K562 (cell line): ENCODE measurements around the gene B3GALT6. TPM values are rescaled to one million over a fixed set of nuclear protein-coding genes. Genes with fewer than 3 reads are reported as not detected.

Experiments used
- ARHGAP35 ChIP-seq: fragments of 450-650 bp; IDR thresholded peaks from 2 replicates; pipeline ENCODE4 v1.6.1; 2018; ENCODE audit not compliant: partially characterized antibody
- FIP1L1 ChIP-seq: fragments of 200-400 bp; formaldehyde crosslinking; IDR thresholded peaks from 2 replicates; pipeline ENCODE4 v1.6.1; 2018; ENCODE audit warnings: mild to moderate bottlenecking, low read depth, low read length; ENCODE audit not compliant: poor library complexity, severe bottlenecking
- MTA3 ChIP-seq: fragments of 450-650 bp; formaldehyde crosslinking; IDR thresholded peaks from 2 replicates; pipeline ENCODE4 v1.6.1; 2017; ENCODE audit warnings: mild to moderate bottlenecking, borderline replicate concordance
- NFIX ChIP-seq: fragments of 250-450 bp; sonication (Bioruptor Pico); IDR thresholded peaks from 2 replicates; pipeline ENCODE4 v1.4.0; 2020; ENCODE audit warnings: low read depth, mild to moderate bottlenecking, moderate library complexity
- ZNF124 ChIP-seq: sonication (generic); formaldehyde crosslinking; IDR thresholded peaks from 2 replicates; pipeline ENCODE4 v1.8.1; 2022; ENCODE audit warnings: missing genetic modification reagents
- ZNF445 ChIP-seq: fragments of 250-450 bp; sonication (Bioruptor Pico); IDR thresholded peaks from 2 replicates; pipeline ENCODE4 v1.4.0; 2020; ENCODE audit warnings: low read depth, mild to moderate bottlenecking, moderate library complexity
- ZNF518B ChIP-seq: fragments of 250-450 bp; sonication (Bioruptor Pico); IDR thresholded peaks from 2 replicates; pipeline ENCODE4 v1.5.0; 2021; ENCODE audit warnings: mild to moderate bottlenecking, moderate library complexity
- polyA plus RNA-seq, 8 experiments: library from polyadenylated mRNA; depleted of rRNA in 4 of 8; stranded (reverse) in 5 of 8; unstranded in 3 of 8; fragments of >200 nt; fragmentation: Nextera tagmentation in 2 of 8; fragmentation: Illumina TruSeq in 1 of 8; extraction: Ambion mirVana in 2 of 8; extraction: Trizol in 1 of 8; gene quantifications; 2 replicates each; pipeline versions ENCODE4 v1.2.1 to v1.2.3, GENCODE V29; 2011 to 2014; ENCODE audit warnings: inconsistent platforms in 1 of 8, missing spikeins in 1 of 8
- total RNA-seq, 7 experiments: library from RNA; depleted of rRNA in 6 of 7; stranded (reverse); fragments of >200 nt in 6 of 7; fragmentation: Illumina TruSeq in 2 of 7; extraction: Trizol in 2 of 7; gene quantifications; 2 replicates each; pipeline versions ENCODE4 v1.2.1 to v1.2.3, GENCODE V29; 2011 to 2021; ENCODE audit warnings: low replicate concordance in 1 of 7
- TF ChIP-seq, protein P1 (sequence below), 2 experiments: fragments of 450-650 bp in 1 of 2; sonication (generic) in 1 of 2; formaldehyde crosslinking; conservative IDR thresholded peaks; 2 replicates each; pipeline versions ENCODE4 v1.4.0 to v1.8.1; 2020 to 2022; ENCODE audit warnings: mild to moderate bottlenecking in 1 of 2, missing genetic modification reagents in 1 of 2

The B3GALT6 gene
- total and polyA plus RNA-seq, 9 of the 15 experiments (the other 6 are each of a cell fraction or from before 2014, with no cell fraction given), result 0.68 to 29.8 (median 9.9) TPM

DNA sequence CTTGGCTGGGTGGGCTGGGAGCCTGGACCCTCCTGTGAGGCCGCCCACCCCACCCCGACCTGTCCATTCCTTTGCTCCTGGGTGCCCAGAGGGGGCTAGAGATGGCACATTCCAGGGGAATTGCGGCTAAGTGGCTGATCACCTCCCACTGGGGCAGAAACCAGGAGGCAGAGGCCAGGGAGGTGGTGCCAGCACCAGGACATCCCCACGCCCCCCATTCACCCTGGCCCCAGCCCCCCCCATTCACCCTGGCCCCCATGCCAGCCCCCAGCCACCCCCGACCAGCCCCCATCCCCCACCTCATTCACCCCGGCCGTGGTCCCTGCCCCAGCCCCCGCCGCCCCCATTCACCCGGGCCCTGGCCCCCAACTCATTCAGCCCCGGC, 8.3 kb downstream of the B3GALT6 start (continued):
- TF ChIP-seq MTA3 (no peak), ARHGAP35 (no peak), FIP1L1 (no peak), ZNF518B (CRISPR knock-in tag) (no peak), ZNF124 (CRISPR knock-in tag) (no peak), ZNF445 (CRISPR knock-in tag) (no peak), NFIX (CRISPR knock-in tag) (no peak)
- TF ChIP-seq, protein P1, sequence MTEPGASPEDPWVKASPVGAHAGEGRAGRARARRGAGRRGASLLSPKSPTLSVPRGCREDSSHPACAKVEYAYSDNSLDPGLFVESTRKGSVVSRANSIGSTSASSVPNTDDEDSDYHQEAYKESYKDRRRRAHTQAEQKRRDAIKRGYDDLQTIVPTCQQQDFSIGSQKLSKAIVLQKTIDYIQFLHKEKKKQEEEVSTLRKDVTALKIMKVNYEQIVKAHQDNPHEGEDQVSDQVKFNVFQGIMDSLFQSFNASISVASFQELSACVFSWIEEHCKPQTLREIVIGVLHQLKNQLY (CRISPR knock-in tag; conservative IDR thresholded peaks at IDR 0.05), result no peak
